ENCODE data around the gene PSMD14. TPM values are rescaled to one million over a fixed set of nuclear protein-coding genes. Genes with fewer than 3 reads are reported as not detected.

Gene PSMD14
- total RNA-seq, 1 experiment from 2014 or later, result 118 TPM

GRCh38 chr2:161409308-161409907 lies 101.2 kb downstream of the PSMD14 start:
- H3K9me3 ChIP-seq (ENCODE audit: control insufficient read depth in 1 of 2, insufficient read depth in 1 of 2, low read depth in 1 of 2, low read length in 2 of 2), result no peaks in the 10 kb centered on the region
- no peak overlapping the region for H3K9ac ChIP-seq (ENCODE audit: low read length)
- H3K27ac ChIP-seq (ENCODE audit: low read depth, low read length), result no peak overlapping the region
- ChIA-PET POLR2A (no interaction called here), RAD21 (ENCODE audit: low non-redundant PET in 1 of 2, low total read pairs in 2 of 2, uncharacterized antibody in 2 of 2, unreplicated experiment in 2 of 2) (no interaction called here), CTCF (no interaction called here)
- no peak overlapping the region for H2AFZ ChIP-seq (ENCODE audit: low read depth, low read length, poor library complexity, severe bottlenecking)
- DNase-seq (ENCODE audit: low read depth, low spot score) (no peak), ATAC-seq (no peak)
- no peaks in the 10 kb centered on the region for H3K4me1 ChIP-seq (ENCODE audit: control insufficient read depth in 1 of 2, insufficient read depth in 2 of 2, low read length in 2 of 2)
- H3K4me3 ChIP-seq (replicated peaks in 1 of 2; ENCODE audit: low read depth in 1 of 2, low read length in 2 of 2), result no peak overlapping the region
- BruUV-seq (replicated peaks), result no TSS peak
- H4K20me1 ChIP-seq (ENCODE audit: insufficient read depth), result no peaks in the 10 kb centered on the region
- no peak overlapping the region for H3K4me2 ChIP-seq (ENCODE audit: low read length)
- H3K9me2 ChIP-seq (ENCODE audit: insufficient read depth), result no peaks in the 10 kb centered on the region
- H3K79me2 ChIP-seq (ENCODE audit: insufficient read depth, low read length), result no peaks in the 10 kb centered on the region
- intact Hi-C loops (cut with micrococcal nuclease), result no loop called here
- TF ChIP-seq, protein P1, sequence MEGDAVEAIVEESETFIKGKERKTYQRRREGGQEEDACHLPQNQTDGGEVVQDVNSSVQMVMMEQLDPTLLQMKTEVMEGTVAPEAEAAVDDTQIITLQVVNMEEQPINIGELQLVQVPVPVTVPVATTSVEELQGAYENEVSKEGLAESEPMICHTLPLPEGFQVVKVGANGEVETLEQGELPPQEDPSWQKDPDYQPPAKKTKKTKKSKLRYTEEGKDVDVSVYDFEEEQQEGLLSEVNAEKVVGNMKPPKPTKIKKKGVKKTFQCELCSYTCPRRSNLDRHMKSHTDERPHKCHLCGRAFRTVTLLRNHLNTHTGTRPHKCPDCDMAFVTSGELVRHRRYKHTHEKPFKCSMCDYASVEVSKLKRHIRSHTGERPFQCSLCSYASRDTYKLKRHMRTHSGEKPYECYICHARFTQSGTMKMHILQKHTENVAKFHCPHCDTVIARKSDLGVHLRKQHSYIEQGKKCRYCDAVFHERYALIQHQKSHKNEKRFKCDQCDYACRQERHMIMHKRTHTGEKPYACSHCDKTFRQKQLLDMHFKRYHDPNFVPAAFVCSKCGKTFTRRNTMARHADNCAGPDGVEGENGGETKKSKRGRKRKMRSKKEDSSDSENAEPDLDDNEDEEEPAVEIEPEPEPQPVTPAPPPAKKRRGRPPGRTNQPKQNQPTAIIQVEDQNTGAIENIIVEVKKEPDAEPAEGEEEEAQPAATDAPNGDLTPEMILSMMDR (IDR thresholded peaks at IDR 0.05 in 2 of 3, conservative IDR thresholded peaks at IDR 0.05 in 1 of 3; ENCODE audit: borderline replicate concordance in 1 of 3, insufficient read depth in 1 of 3, low read depth in 2 of 3, low read length in 2 of 3), result no peak
- no peak for TF ChIP-seq REST (IDR thresholded peaks at IDR 0.05; ENCODE audit: low read depth)
- no peak for TF ChIP-seq JUND (IDR thresholded peaks at IDR 0.05)
- no peak for TF ChIP-seq TCF7L2 (IDR thresholded peaks at IDR 0.05; ENCODE audit: borderline replicate concordance, extremely low read depth, insufficient read depth, insufficient read length)
- TF ChIP-seq CEBPB (IDR thresholded peaks at IDR 0.05; ENCODE audit: low read depth), result no peak
- TF ChIP-seq ZNF274 (IDR thresholded peaks at IDR 0.05; ENCODE audit: low read depth, low read length), result no peak
- no peak for TF ChIP-seq SP1 (IDR thresholded peaks at IDR 0.05; ENCODE audit: low read depth)
- TF ChIP-seq POLR2A (IDR thresholded peaks at IDR 0.05; ENCODE audit: borderline replicate concordance, extremely low read depth, insufficient read depth, insufficient read length), result no peak
- no peak for TF ChIP-seq FOSL1 (IDR thresholded peaks at IDR 0.05; ENCODE audit: low read depth)
- TF ChIP-seq ZFX (IDR thresholded peaks at IDR 0.05), result no peak
- no peak for TF ChIP-seq RAD21 (IDR thresholded peaks at IDR 0.05; ENCODE audit: low read depth)
- TF ChIP-seq YY1 (IDR thresholded peaks at IDR 0.05; ENCODE audit: extremely low read depth, insufficient replicate concordance, low read depth, low read length), result no peak
- TF ChIP-seq SIN3A (IDR thresholded peaks at IDR 0.05; ENCODE audit: low read depth), result no peak
- no peak for TF ChIP-seq EZH2 (IDR thresholded peaks at IDR 0.05)
- TF ChIP-seq, protein P2, sequence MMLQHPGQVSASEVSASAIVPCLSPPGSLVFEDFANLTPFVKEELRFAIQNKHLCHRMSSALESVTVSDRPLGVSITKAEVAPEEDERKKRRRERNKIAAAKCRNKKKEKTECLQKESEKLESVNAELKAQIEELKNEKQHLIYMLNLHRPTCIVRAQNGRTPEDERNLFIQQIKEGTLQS (IDR thresholded peaks at IDR 0.05), result no peak
- TF ChIP-seq, protein P3, sequence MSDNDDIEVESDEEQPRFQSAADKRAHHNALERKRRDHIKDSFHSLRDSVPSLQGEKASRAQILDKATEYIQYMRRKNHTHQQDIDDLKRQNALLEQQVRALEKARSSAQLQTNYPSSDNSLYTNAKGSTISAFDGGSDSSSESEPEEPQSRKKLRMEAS (IDR thresholded peaks at IDR 0.05), result no peak
- TF ChIP-seq EZH2phosphoT487 (IDR thresholded peaks at IDR 0.05; ENCODE audit: borderline replicate concordance), result no peak
- no peak for TF ChIP-seq ELF1 (IDR thresholded peaks at IDR 0.05; ENCODE audit: borderline replicate concordance, low read depth)
- peaks cover 3 to 5% of the 10 kb centered on the region in 2 experiments; a peak in 3 of 4 replicates for H3K36me3 ChIP-seq (ENCODE audit: control insufficient read depth in 1 of 2, insufficient read depth in 2 of 2, low read length in 2 of 2)
- H3K27me3 ChIP-seq (ENCODE audit: insufficient read depth, low read length), result no peaks in the 10 kb centered on the region

Measured in HCT116 (cell line).